Adipose tissue (tissue), 3 donors: ENCODE results near the gene ZNF433. TPM values are rescaled to one million over a fixed set of nuclear protein-coding genes. Genes with fewer than 3 reads are reported as not detected.
"Not testable (repeated sequence)": the region's sequence is repeated elsewhere in the genome, so short reads cannot be mapped to it uniquely, and the experiment has no call there.

ENCODE experiments used
- H3K27ac ChIP-seq: one replicate; pipeline ENCODE4 v1.5.1; 2013; ENCODE audit warnings: low read depth, low read length
- WGBS, 3 donors: extraction: QIAGEN DNeasy Blood & Tissue Kit; methylation state at CpG; one replicate each; pipeline ENCODE4 v1.1.7; 2013; 5-methylcytosine and 5-hydroxymethylcytosine counted together
- polyA plus RNA-seq, 3 donors: library from polyadenylated mRNA; stranded (reverse); fragments of 200-250 nt; gene quantifications; one replicate each; pipeline ENCODE4 v1.2.3, GENCODE V29; 2013
- donor health status: healthy with polysubstance abuse.
- donor health status: Bipolar disorder and iron deficiency.
- donor health status: healthy.

Gene ZNF433
- polyA plus RNA-seq, 3 donors = 1.6 to 4.3 (median 2.5) TPM

- 82 to 86% (median 86%) methylated on average over 9 of the region's 9 CpGs for WGBS, 3 donors
- no peak overlapping the region for H3K27ac ChIP-seq
Observed at GRCh38 chr19:12000152-12000981, 35.1 kb downstream of the ZNF433 start.

DNA sequence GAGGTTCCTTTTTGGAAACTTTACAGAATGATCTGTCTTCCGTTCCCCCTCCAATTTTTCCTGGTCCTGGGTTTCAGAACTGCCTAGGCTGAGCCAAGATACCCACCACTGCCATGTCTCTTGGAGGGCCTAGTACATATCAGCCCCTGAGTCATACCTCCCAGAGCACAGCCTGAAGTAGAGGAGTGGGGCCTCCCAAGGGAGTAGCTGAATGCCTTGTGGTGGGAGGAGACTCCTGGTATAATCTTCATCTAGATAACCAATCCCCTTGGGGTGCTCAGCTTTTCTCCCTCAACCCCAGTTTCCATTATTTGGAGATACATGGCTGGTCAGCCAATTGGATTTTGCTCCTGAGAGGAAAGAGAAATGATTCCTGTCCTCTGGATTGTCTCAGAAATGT, 40.3 kb downstream of the ZNF433 start:
- H3K27ac ChIP-seq = no peak overlapping the region
- WGBS, 3 donors = 52 to 88% (median 75%) methylated on average over 1 of the region's 1 CpG

DNA sequence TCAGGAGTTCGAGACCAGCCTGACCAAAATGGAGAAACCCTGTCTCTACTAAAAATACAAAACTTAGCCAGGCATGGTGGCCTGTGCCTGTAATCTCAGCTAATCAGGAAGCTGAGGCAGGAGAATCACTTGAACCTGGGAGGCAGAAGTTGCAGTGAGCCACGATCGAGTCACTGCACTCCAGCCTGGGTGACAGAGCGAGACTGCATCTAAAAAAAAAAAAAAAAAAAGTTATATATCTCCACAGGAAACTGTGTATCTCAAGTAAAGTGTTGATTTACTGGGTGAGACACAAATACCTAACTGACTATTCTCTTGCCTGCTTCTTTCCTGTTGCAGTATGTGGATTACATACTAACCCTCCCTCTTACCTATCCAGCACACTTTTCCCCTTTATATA, 43.6 kb downstream of the ZNF433 start:
- H3K27ac ChIP-seq = not testable (repeated sequence)
- WGBS, 3 donors = 79 to 89% (median 83%) methylated on average over 4 of the region's 4 CpGs

GRCh38 chr19:11989112-11989456, 46.4 kb downstream of the ZNF433 start:
- WGBS, 3 donors = 55 to 79% (median 76%) methylated on average over 9 of the region's 9 CpGs
- H3K27ac ChIP-seq = no peak overlapping the region

DNA sequence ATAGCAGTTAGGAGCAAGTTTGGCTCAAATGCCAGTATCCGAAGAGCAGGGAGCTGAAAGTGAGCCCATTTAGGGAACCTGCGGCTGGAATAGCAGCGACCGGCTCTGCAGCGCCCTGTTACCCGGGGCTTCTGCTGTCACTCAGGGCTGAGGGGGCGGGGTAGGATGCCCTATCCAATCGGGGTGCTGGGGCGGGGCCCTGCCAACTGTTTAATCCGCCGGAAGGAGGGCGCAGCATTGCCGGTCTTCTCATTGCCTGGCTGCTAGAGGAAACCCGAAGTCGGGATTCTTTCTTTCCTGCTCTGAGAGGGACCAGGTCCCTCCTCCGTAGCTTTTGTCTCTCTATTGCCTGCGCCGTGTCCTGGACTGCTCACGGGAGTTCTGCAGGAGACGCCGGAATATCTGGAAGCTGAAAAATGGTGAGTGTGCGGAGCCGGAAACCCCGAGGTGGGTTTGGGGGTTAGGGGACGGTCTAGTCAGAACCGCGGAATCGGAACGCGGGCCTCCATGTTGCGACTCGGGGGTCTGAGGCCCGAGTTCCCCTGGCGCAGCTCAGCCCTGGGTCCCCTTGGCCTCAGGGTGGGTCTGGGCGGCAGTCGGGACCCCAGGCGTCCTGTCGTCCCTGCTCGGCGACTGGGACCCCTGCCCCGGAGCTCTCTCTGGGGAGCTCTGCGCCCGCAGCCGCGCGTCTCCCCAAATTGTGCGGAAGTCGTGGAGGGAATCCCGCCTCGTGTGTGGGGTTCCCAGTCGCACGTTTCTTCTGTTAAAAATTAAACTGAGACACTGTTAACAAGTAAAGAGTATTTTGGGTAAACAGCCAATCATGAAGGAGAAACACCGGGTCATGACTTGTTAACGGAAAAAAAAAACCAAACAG, 47.8 kb downstream of the ZNF433 start:
- H3K27ac ChIP-seq = no peak overlapping the region
- 0% methylated on average over 54 of the region's 54 CpGs for WGBS, 3 donors

DNA sequence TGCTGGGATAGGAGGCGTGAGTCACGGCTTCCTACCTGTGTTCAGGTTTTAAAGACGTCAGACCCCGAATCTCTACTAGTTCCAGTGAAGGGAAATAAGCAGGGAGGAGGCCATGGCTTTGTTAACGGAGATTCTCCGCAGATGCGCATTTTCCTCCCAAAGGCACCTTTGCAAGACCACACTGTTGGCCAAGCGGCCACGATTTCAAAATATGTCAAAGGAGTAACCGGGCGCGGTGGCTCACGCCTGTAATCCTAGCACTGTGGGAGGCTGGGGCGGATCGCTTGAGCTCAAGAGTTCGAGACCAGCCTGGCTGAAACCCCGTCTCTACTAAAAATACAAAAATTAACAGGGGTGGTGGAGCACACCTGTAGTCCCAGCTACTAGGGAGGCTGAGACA, 48.7 kb downstream of the ZNF433 start:
- WGBS, 3 donors = 82 to 93% (median 82%) methylated on average over 17 of the region's 17 CpGs
- H3K27ac ChIP-seq = no peak overlapping the region

GRCh38 chr19:11984986-11985385, 50.5 kb downstream of the ZNF433 start:
- no peak overlapping the region for H3K27ac ChIP-seq
- WGBS, 3 donors = 27 to 36% (median 28%) methylated on average over 5 of the region's 5 CpGs

DNA sequence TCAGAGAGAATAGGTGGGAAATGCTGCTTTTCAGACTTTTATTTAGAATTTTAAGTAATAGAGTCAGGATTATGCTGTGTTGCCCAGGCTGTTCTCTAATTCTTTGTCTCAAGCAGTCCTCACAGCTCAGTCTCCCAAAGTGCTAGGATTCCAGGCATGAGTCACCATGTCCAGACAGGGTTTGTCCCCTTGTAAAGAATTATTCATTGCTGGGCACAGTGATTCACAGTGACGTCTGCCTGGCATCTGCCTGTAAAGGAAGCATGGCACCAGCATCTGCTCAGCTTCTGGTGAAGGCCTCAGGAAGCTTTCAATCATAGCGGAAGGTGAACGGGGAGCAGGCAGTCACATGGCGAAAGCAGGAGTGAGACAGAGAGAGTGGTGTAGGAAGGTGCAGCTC, 53.0 kb downstream of the ZNF433 start:
- H3K27ac ChIP-seq = no peak overlapping the region
- 88 to 92% (median 91%) methylated on average over 4 of the region's 4 CpGs for WGBS, 3 donors

- WGBS, 3 donors = 92 to 94% (median 93%) methylated on average over 4 of the region's 4 CpGs
- H3K27ac ChIP-seq = no peak overlapping the region
Observed at GRCh38 chr19:11979527-11979926, 56.0 kb downstream of the ZNF433 start.

DNA sequence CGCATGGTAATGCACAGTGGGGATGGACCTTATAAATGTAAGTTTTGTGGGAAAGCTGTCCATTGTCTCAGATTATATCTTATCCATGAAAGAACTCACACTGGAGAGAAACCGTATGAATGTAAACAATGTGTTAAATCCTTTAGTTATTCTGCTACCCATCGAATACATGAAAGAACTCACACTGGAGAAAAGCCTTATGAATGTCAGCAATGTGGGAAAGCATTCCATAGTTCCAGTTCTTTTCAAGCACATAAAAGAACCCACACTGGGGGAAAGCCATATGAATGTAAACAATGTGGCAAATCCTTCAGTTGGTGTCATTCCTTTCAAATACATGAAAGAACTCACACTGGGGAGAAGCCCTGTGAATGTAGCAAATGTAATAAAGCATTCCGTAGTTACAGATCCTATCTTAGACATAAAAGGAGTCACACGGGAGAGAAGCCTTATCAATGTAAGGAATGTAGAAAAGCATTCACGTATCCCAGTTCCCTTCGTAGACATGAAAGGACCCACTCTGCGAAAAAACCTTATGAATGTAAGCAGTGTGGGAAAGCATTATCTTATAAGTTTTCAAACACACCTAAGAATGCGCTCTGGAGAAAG, 56.9 kb downstream of the ZNF433 start:
- 94 to 97% (median 97%) methylated on average over 9 of the region's 9 CpGs for WGBS, 3 donors
- H3K27ac ChIP-seq = no peak overlapping the region

- WGBS, 3 donors = 89 to 90% (median 90%) methylated on average over 5 of the region's 5 CpGs
- no peak overlapping the region for H3K27ac ChIP-seq
Observed at GRCh38 chr19:11973019-11973810, 62.3 kb downstream of the ZNF433 start.

- WGBS, 3 donors = 66 to 93% (median 74%) methylated on average over 2 of the region's 2 CpGs
- H3K27ac ChIP-seq = no peak overlapping the region
Observed at GRCh38 chr19:11971041-11971440, 64.4 kb downstream of the ZNF433 start.

DNA sequence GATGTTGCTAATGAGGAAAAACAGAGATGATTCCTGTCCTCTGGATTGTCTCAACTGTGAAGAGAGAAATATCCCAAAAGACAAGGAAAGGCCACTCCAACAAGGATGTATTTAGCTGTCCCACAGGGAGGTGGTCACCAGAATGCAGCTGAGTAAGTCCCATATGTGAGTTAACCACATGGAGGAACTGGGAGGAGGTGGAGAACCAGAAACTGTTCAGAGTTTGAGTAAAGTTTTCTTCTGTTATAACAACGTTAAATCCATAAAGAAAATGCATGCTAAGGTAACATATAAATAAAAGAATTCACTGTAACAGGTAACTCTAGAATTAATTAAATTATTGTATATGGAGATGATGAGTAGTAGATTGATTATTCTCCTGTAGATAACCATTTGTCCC, 65.3 kb downstream of the ZNF433 start:
- H3K27ac ChIP-seq = no peak overlapping the region
- 74 to 87% (median 81%) methylated on average over 1 of the region's 1 CpG for WGBS, 3 donors

- WGBS, 3 donors = 1% methylated on average over 45 to 47 of the region's 47 CpGs
- H3K27ac ChIP-seq = peak within 1 kb of the TSS; percentile 79
Observed at GRCh38 chr19:11964858-11965645, 70.4 kb downstream of the ZNF433 start, which contains the start of gene ZNF763. Gene ZNF763 (plus strand): TSS chr19:11965040. CDS start chr19:11965209, 169 bp downstream.
